HG03097 (cell line): ENCODE results near the gene KTI12.
"Not testable (repeated sequence)": the region's sequence is repeated elsewhere in the genome, so short reads cannot be mapped to it uniquely, and the experiment has no call there.

Experiments used
- ATAC-seq: cut with Tn5 transposase; IDR thresholded peaks from one replicate; pipeline ENCODE4 v1.9.1; 2021; ENCODE audit not compliant: unreplicated experiment, low FRiP score

KTI12 gene

GRCh38 chr1:52041551-52042185, 8.1 kb upstream of the KTI12 start:
- no peak for ATAC-seq

- ATAC-seq: no peak
Observed at GRCh38 chr1:52037909-52038308, 4.3 kb upstream of the KTI12 start.

GRCh38 chr1:52037402-52037814, 3.8 kb upstream of the KTI12 start:
- no peak for ATAC-seq

- ATAC-seq: no peak
Observed at GRCh38 chr1:52034050-52034384, 407 bp upstream of the KTI12 start.

- no peak for ATAC-seq
Observed at GRCh38 chr1:52032785-52033131, 852 bp downstream of the KTI12 start.

- ATAC-seq: no peak
Observed at GRCh38 chr1:52032124-52032784, 1.4 kb downstream of the KTI12 start.

GRCh38 chr1:52028839-52029238, 4.8 kb downstream of the KTI12 start:
- not testable (repeated sequence) for ATAC-seq

GRCh38 chr1:52028328-52028727, 5.3 kb downstream of the KTI12 start:
- ATAC-seq: no peak

- no peak for ATAC-seq
Observed at GRCh38 chr1:52026278-52026677, 7.3 kb downstream of the KTI12 start.

GRCh38 chr1:52022133-52022532, 11.5 kb downstream of the KTI12 start:
- no peak for ATAC-seq

- no peak for ATAC-seq
Observed at GRCh38 chr1:52008071-52008809, 25.4 kb downstream of the KTI12 start.

GRCh38 chr1:52007215-52008002, 26.2 kb downstream of the KTI12 start:
- no peak for ATAC-seq

- not testable (repeated sequence) for ATAC-seq
Observed at GRCh38 chr1:52006081-52006553, 27.5 kb downstream of the KTI12 start.

GRCh38 chr1:52005548-52005947, 28.1 kb downstream of the KTI12 start:
- ATAC-seq: not testable (repeated sequence)

- ATAC-seq: no peak
Observed at GRCh38 chr1:52003877-52004276, 29.7 kb downstream of the KTI12 start.

GRCh38 chr1:52002038-52002917, 31.3 kb downstream of the KTI12 start:
- ATAC-seq: peak; percentile 89

- ATAC-seq: no peak
Observed at GRCh38 chr1:51998701-51999100, 34.9 kb downstream of the KTI12 start.

- ATAC-seq: no peak
Observed at GRCh38 chr1:51997974-51998382, 35.6 kb downstream of the KTI12 start.

- no peak for ATAC-seq
Observed at GRCh38 chr1:51990478-51990965, 43.1 kb downstream of the KTI12 start, which contains the start of gene RAB3B. Gene RAB3B (minus strand): TSS chr1:51990700. CDS start chr1:51977117, 13,583 bp downstream.
